HCT116 (cell line): ENCODE measurements around the gene WDR27.

Experiments
- POLR2AphosphoS5 ChIP-seq: IDR thresholded peaks from 2 replicates; pipeline ENCODE4 v1.6.1; 2011; ENCODE audit warnings: mild to moderate bottlenecking, low read depth, low read length, moderate library complexity
- ZFX ChIP-seq: fragments of 450-650 bp; IDR thresholded peaks from 2 replicates; pipeline ENCODE4 v1.6.1; 2017
- TF ChIP-seq, protein P1 (sequence below), 3 experiments: fragments of 200-600 bp in 1 of 3; sonication (generic) in 1 of 3; IDR thresholded peaks in 2 of 3; conservative IDR thresholded peaks in 1 of 3; 2 replicates each; pipeline ENCODE4 v1.5.1; 2012 to 2017; ENCODE audit warnings: low read depth in 2 of 3, low read length in 2 of 3, antibody characterized with exemption in 1 of 3, borderline replicate concordance in 1 of 3, control low read depth in 1 of 3, mild to moderate bottlenecking in 1 of 3, mixed read lengths in 1 of 3, mixed run types in 1 of 3, moderate library complexity in 1 of 3; ENCODE audit not compliant: insufficient read depth in 1 of 3

DNA sequence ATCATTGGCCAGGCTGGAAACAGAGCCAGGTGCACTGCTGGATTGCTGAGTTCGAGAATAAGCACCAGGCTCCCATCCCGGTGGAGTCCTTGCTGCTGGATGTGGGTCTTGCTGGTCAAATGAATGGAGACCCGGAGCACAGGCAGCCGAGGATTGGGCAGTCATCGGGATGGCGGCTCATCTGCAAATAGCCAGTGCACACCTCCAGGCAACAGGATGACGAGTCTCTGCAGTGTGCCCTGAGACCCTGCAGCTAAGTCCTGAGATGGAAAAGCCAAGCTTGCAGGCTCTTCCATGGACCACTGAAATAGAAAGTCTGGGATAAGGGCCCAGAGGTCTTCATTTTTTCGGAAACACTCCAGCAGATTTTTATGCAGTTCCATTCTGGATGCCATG lies 143.5 kb downstream of the WDR27 start:
- TF ChIP-seq POLR2AphosphoS5 (no peak), ZFX (no peak)
- TF ChIP-seq, protein P1, sequence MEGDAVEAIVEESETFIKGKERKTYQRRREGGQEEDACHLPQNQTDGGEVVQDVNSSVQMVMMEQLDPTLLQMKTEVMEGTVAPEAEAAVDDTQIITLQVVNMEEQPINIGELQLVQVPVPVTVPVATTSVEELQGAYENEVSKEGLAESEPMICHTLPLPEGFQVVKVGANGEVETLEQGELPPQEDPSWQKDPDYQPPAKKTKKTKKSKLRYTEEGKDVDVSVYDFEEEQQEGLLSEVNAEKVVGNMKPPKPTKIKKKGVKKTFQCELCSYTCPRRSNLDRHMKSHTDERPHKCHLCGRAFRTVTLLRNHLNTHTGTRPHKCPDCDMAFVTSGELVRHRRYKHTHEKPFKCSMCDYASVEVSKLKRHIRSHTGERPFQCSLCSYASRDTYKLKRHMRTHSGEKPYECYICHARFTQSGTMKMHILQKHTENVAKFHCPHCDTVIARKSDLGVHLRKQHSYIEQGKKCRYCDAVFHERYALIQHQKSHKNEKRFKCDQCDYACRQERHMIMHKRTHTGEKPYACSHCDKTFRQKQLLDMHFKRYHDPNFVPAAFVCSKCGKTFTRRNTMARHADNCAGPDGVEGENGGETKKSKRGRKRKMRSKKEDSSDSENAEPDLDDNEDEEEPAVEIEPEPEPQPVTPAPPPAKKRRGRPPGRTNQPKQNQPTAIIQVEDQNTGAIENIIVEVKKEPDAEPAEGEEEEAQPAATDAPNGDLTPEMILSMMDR (IDR thresholded peaks at IDR 0.05 in 2 of 3, conservative IDR thresholded peaks at IDR 0.05 in 1 of 3; ENCODE audit: borderline replicate concordance in 1 of 3, insufficient read depth in 1 of 3, low read depth in 2 of 3, low read length in 2 of 3): no peak
